Activated CD4-positive, CD25-positive, alpha-beta regulatory T cell (primary cell): ENCODE measurements around the gene GPR153.
A peak's percentile ranks its signal among the peaks of the same experiment; 100 is the strongest.

Experiments
- DNase-seq, 4 experiments: peaks; one replicate each; lab custom pipeline; 2025; lab: John Stamatoyannopoulos, UW

Gene GPR153

GRCh38 chr1:6269720-6270400 is 9.0 kb upstream of the GPR153 start:
- DNase-seq = no peak

GRCh38 chr1:6269296-6269695 is 8.4 kb upstream of the GPR153 start:
- DNase-seq = no peak

GRCh38 chr1:6268415-6268814 is 7.5 kb upstream of the GPR153 start:
- DNase-seq = no peak

GRCh38 chr1:6267686-6268322 is 6.9 kb upstream of the GPR153 start:
- no peak for DNase-seq

GRCh38 chr1:6266641-6267040 is 5.7 kb upstream of the GPR153 start:
- DNase-seq = no peak

- no peak for DNase-seq
Observed at GRCh38 chr1:6265151-6265550, 4.3 kb upstream of the GPR153 start.

- DNase-seq = no peak
Observed at GRCh38 chr1:6263716-6264115, 2.8 kb upstream of the GPR153 start.

GRCh38 chr1:6262555-6263420 is 1.9 kb upstream of the GPR153 start:
- no peak for DNase-seq

GRCh38 chr1:6261615-6261995 is 707 bp upstream of the GPR153 start:
- DNase-seq = no peak

- no peak for DNase-seq
Observed at GRCh38 chr1:6260433-6260934, 414 bp downstream of the GPR153 start.

- DNase-seq = peak; percentile 45 to 54 (median 48)
Observed at GRCh38 chr1:6259491-6260362, 1.2 kb downstream of the GPR153 start.

GRCh38 chr1:6258675-6259074 is 2.2 kb downstream of the GPR153 start:
- no peak for DNase-seq

- DNase-seq = no peak
Observed at GRCh38 chr1:6257541-6258069, 3.3 kb downstream of the GPR153 start.

GRCh38 chr1:6256645-6257044 is 4.3 kb downstream of the GPR153 start:
- no peak for DNase-seq

GRCh38 chr1:6254691-6255090 is 6.2 kb downstream of the GPR153 start:
- DNase-seq = no peak

GRCh38 chr1:6253380-6253779 is 7.5 kb downstream of the GPR153 start:
- DNase-seq = no peak

GRCh38 chr1:6252374-6252710 is 8.6 kb downstream of the GPR153 start:
- no peak for DNase-seq

GRCh38 chr1:6251681-6252373 is 9.1 kb downstream of the GPR153 start:
- no peak for DNase-seq

- DNase-seq = no peak
Observed at GRCh38 chr1:6251233-6251632, 9.7 kb downstream of the GPR153 start.

GRCh38 chr1:6249739-6250689 is 10.9 kb downstream of the GPR153 start:
- DNase-seq = no peak
